ENCODE data around the gene TSPO.

DNA sequence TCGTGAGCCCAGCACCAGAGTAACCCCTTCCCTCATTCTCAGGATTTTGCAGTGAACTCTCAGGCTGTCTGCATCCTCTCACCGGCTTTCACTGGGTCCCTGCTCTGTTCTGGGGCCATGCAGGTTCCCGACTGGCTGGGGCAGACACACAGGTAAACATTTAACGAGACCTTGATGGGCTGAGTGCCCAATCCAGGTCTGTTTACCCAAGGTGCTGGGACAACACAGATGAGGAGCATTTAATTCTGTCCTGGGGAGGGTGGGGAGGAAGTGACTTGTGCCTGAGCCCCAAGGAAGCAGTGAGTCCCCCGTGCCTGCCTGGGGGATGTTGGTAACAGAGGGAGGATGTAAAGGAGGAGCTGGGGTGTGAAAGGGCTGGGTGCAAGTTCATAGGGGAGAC lies 36.4 kb upstream of the TSPO start:
- TF ChIP-seq, protein P1, sequence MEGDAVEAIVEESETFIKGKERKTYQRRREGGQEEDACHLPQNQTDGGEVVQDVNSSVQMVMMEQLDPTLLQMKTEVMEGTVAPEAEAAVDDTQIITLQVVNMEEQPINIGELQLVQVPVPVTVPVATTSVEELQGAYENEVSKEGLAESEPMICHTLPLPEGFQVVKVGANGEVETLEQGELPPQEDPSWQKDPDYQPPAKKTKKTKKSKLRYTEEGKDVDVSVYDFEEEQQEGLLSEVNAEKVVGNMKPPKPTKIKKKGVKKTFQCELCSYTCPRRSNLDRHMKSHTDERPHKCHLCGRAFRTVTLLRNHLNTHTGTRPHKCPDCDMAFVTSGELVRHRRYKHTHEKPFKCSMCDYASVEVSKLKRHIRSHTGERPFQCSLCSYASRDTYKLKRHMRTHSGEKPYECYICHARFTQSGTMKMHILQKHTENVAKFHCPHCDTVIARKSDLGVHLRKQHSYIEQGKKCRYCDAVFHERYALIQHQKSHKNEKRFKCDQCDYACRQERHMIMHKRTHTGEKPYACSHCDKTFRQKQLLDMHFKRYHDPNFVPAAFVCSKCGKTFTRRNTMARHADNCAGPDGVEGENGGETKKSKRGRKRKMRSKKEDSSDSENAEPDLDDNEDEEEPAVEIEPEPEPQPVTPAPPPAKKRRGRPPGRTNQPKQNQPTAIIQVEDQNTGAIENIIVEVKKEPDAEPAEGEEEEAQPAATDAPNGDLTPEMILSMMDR (IDR thresholded peaks at IDR 0.05; ENCODE audit: insufficient read depth, low read depth, low read length): no peak
- TF ChIP-seq EZH2 (IDR thresholded peaks at IDR 0.05; ENCODE audit: insufficient read depth, low read length): no peak
